Stimulated activated CD8-positive, alpha-beta memory T cell treated with anti-CD3 and anti-CD28 coated beads, Interleukin-2, amount 100 ng/mL, for 48 hours (primary cell): ENCODE results near the gene SUPT6H.
"Not testable (repeated sequence)": the region's sequence is repeated elsewhere in the genome, so short reads cannot be mapped to it uniquely, and the experiment has no call there.

Source experiments
- DNase-seq, 2 donors: peaks; one replicate each; pipeline ENCODE4 v3.0.0-alpha.2; 2020; ENCODE audit warnings: low read depth in 2 of 2

SUPT6H gene

DNA sequence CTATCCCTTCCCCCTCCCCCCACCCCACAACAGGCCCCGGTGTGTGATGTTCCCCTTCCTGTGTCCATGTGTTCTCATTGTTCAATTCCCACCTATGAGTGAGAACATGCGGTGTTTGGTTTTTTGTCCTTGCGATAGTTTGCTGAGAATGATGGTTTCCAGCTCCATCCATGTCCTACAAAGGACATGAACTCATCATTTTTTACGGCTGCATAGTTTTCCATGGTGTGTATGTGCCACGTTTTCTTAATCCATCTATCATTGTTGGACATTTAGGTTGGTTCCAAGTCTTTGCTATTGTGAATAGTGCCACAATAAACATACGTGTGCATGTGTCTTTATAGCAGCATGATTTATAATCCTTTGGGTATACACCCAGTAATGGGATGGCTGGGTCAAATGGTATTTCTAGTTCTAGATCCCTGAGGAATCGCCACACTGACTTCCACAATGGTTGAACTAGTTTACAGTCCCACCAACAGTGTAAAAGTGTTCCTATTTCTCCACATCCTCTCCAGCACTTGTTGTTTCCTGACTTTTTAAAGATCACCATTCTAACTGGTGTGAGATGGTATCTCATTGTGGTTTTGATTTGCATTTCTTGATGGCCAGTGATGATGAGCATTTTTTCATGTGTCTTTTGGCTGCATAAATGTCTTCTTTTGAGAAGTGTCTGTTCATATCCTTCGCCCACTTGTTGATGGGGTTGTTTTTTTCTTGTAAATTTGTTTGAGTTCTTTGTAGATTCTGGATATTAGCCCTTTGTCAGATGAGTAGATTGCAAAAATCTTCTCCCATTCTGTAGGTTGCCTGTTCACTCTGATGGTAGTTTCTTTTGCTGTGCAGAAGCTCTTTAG is 74.1 kb downstream of the SUPT6H start:
- DNase-seq: not testable (repeated sequence)

DNA sequence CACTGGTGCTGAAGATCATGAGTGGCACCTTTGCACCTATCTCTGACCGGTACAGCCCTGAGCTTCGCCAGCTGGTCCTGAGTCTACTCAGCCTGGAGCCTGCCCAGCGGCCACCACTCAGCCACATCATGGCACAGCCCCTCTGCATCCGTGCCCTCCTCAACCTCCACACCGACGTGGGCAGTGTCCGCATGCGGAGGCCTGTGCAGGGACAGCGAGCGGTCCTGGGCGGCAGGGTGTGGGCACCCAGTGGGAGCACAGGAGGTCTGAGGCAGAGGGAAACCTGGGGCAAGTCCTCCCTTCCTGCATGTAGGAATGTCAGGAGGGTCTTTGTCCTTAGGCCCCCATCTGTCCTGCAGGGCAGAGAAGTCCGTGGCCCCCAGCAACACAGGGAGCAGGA is 75.3 kb downstream of the SUPT6H start:
- no peak for DNase-seq

DNA sequence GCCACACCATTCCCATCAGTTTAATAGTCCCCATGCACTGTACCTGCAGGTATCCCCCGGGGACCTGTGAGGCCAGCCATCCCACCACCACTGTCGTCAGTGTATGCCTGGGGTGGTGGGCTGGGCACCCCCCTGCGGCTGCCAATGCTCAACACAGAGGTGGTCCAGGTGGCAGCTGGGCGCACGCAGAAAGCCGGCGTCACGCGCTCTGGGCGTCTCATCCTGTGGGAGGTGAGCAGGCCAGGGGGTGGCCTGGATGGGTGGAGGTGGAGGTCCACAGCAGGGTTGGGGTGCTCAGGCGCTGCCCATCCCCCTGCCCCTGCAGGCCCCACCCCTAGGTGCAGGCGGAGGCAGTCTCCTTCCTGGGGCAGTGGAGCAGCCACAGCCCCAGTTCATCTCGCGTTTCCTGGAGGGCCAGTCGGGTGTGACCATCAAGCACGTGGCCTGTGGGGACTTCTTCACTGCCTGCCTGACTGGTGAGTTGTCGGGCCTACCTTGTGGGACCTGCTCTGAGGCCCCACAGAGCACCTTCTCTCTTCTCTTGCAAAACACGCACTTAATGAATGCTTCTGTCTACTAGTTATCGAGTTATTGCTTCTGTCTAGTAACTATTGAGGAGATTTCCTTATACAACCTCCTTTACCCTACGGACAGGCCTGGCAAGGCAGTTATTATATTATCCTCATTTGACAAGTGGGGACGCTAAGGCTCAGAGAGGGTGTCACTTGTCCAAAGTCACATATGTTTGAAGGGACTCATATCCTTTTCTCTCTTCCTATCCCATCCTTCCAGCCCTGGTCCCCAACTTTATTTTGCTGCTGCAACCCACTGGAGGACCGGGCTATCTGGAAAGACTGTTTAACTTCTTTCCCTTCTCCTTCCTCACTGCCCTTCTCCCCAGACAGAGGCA is 76.0 kb downstream of the SUPT6H start:
- DNase-seq: no peak

DNA sequence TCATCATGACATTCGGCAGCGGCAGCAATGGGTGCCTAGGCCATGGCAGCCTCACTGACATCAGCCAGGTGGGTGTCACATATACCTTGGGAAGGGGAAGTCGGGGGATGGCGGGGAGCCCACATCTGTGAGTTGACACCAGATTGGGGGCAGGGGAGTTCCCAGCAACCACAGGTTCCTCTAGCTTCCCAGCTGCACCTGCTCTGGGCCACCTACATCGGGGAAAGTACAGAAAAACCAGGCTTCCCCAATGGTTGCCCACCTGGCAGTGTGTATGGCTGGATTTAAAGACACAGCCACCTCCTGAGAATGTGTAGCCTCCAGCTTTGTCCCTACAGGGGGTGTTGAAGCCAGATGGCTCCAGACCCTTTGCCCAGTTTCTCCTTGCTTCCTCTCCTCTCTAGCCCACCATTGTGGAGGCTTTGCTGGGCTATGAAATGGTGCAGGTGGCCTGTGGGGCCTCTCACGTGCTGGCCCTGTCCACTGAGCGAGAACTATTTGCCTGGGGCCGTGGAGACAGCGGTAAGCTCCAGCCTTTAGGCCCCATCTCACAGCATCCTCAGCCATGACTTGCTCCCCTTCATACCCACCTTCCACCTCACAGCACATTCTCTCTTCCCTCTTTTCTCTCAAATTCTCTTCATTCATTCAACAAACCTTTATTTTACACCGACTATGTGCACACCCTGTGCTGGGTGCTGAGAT is 76.8 kb downstream of the SUPT6H start:
- DNase-seq: no peak

DNA sequence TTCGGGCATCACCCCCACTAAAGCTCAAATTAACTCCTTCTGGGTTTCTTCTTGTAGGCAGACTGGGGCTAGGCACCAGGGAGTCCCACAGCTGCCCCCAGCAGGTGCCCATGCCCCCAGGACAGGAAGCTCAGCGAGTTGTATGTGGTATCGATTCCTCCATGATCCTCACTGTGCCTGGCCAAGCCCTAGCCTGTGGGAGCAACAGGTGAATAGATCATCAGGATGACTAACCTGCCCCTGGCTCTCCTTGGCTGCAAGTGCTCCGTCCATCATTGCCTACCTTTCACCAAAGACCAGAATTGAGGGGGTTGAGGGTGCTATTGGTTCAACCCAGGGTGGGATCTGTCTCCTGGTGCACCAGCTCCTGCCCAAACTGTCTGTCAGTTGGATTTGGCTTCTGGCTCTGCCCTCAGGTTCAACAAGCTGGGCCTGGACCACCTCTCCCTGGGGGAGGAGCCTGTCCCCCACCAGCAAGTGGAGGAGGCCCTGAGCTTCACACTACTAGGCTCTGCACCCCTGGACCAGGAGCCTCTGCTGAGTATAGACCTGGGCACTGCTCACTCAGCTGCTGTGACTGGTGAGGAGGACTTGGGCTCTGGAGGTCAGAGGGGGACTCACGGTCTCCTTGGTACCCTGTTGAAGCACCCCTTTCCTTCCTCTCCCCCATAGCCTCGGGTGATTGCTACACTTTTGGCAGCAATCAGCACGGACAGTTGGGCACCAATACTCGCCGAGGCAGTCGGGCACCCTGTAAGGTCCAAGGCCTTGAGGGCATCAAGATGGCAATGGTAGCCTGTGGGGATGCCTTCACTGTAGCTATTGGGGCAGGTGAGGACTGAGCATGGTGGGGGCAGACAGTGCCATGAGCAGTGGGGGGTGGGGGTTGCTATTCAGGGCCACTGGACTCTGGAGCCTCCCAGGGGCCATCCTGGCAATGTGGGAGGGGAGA is 78.7 kb downstream of the SUPT6H start:
- DNase-seq: no peak

DNA sequence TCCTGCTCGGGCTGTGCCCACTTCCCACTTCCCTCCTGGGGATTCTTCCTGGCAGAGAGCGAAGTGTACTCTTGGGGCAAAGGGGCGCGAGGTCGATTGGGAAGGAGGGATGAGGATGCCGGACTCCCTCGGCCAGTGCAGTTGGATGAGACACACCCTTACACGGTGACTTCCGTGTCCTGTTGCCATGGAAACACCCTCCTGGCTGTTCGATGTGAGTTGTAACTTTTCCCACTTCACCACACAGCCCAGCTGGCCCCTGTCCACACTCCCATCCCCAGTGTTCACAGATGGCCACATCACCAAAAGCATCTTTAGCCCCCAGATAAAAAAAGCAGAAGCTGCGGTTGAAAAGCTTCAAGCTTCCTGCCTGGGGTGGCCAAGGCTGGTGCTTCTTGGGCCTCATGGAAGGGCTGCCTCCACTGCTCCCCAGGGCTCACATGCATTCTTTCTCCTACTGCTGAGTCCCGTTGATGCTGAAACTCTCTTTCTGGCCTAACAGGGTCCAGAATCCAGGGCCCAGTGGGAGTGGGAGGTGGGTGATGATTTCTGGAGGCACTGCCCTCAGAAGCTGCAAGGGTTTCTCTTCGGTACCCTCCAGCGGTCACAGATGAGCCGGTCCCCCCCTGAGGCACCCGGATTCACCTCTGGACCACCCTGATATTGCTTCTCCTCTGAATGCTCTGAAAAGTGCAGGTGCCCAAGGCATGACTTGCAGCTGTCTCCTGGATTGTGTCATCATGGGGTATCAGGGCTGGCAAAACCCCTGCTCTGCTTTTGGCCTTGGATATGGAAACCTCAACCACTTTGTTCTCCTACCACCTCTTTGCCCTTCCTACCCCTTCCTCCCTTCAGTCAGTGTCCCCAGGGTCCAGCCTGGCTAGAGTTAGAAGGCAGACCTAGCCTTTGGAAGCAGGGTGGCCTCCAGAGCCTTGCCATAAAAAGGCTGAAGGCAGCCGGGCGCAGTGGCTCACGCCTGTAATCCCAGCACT is 79.6 kb downstream of the SUPT6H start:
- no peak for DNase-seq

DNA sequence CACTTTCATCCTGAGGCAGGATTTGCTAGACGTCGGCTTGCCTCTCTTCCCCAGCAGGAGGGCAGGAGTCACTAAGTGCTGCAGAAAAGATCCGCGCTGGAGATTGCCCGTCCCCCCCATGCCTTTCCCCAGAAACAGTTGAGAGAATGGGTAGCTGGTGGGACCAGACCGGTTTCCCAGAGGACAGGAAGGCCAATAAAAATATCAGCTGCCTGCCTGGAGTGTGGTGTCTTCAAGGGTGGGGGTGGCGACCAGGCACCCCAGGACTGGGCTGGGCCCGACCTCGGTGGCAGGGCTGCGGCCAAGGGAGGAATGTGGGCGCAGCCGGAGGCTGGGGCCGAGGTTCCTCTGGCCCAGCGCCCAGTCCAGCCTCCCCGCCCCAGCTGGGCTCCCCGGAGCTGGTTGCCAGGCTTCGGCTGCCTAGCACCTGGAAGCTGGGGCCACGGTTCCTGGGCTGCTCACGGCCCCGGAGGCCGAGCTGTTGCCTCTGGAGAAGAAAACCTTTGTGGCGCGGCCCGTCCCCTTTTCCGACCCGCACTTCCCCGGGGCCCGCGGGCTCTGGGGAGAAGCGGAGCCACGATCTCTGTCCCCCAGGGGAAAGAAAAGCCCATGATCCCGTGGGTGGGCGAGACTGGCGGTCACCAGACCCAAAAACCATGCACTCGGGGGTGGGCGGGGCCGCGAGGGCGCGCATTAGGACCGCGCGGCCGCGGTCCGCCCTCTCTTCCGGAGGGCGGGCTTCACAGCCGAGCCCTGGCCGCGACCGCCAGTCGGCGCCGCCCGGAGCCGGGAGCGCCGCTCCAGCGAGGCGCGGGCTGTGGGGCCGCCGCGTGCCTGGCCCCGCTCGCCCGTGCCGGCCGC is 81.5 kb downstream of the SUPT6H start, which contains the start of gene TRAF4:
TRAF4 (plus strand) TSS at position 769 of the 861 bp plus-strand sequence. CDS start 102 bp downstream, outside the sequence.
- DNase-seq: peak; percentile 73 to 86

DNA sequence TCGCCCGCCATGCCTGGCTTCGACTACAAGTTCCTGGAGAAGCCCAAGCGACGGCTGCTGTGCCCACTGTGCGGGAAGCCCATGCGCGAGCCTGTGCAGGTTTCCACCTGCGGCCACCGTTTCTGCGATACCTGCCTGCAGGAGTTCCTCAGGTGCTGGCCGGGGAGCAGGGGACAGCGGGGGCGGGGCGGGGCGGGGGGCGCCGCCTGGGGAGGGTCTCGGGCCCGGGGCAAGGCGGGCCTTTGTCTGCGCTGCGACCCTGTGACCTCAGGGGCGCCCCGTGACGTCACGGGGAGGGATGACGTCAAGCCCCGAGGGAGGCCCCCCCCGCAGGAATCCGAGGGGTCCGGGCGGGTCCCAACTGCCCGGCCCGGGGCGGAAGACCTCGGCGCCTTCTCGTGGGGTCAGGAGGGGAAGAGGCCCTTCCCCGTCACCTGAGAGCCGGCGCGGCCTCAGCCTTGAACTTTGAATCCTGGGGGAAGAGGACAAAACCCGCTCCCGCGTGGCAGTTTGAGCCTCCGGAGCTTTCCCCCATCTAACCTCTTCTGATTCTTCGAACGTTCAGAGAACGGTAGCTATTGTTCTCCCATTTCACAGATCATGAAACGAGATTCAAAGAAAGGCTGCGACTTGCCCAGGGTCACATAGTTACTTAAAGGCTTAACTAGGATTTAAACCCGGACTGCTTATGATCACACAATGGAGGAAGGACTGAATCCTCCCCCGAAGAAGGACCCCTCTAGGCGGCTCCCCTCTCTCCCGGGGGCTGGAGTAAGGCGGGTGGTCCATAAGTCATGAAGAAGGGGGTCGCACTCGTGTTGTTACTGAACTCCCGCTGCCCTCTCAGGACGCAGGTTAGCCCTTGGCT is 82.3 kb downstream of the SUPT6H start:
- peak; percentile 63 to 66 for DNase-seq

DNA sequence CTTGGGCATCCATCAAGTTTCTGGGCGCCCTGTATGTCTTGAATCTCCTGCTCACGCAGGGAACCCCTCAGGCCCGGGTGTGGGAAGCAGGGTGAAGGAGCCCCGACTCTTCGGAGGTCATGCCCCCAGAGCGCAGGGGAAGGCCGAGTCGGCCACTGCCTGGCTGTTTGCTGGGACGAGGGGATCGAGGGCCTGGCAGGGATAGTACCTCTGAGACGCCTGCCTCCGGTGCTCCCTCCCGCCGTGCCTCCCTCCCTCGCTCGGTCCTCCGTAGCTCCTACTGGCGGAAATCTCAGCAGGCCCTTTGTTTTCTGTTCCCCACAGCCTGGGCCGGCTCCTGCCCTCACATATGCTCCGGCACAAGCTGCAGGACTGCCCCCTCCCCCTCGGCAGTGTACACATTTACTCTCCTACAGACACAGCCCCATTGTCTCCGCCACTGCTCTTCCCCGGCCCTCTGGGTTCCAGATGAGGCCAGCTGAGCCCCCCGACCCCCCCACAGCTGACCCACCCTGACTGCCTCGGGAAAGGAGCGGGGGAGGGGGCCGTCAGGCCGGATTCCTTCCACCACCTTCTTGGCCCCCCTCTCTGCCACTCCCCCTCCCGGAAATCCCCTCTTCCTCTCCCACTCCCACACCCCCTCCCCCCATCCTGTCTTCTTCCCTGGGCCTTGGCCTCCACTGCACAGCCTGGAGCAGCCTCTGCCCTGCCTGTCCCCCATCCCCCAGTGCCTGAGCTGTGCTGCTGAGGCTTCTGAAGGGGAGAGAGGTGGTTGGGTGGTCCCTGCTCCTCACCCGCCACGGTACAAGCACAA is 83.2 kb downstream of the SUPT6H start:
- no peak for DNase-seq

DNA sequence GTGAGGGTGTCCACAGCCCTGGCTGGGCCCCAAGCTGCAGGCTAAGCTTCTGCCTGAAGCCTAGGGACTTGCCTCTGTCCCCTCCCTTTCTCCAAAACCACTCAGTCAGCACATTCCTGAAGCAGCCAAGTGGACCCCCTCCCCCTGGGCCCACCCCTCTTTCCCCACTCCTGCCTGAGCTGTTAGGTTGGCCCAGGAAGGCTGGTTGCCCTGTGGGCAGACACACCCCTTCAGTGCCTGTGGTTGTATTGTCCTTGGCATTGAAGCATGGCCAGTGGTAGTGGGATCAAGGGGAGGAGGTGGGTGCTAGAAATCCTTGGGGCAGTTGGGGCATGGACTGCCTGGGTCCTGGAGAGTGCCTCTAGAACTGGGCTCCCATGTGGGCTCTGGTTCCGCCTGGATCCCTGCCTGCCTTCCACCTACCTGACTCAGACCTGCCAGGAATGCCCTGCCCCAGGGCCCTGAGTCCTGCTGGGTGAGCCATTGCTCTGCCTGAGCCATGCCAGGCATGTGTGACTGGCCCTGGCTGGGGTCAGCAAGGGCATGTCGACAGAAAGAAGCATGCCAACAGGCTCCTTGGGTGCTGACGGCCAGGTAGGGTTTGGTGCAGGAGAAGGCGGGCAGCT is 83.9 kb downstream of the SUPT6H start:
- no peak for DNase-seq

DNA sequence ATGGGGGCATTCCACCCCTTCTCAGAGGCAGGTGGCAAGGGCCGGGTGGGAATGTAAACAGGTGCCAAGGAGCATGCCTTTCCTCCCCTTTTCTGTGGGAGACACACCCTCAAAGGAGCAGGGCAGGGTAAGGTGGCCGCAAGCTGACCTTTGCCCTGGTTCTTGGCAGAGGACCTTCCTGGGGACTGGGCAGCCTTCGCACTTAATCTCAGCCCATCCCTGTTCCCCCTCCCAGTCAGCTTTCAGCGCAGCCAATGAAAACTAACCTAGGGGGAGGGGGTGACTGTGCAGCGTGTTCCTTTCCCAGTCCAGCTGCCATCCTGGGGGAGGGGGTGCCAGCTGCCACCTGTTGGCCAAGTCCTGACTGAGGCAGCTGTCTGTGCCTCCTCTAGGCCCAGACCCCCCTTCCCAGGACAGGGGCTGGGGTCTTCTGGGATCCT is 84.6 kb downstream of the SUPT6H start:
- no peak for DNase-seq

DNA sequence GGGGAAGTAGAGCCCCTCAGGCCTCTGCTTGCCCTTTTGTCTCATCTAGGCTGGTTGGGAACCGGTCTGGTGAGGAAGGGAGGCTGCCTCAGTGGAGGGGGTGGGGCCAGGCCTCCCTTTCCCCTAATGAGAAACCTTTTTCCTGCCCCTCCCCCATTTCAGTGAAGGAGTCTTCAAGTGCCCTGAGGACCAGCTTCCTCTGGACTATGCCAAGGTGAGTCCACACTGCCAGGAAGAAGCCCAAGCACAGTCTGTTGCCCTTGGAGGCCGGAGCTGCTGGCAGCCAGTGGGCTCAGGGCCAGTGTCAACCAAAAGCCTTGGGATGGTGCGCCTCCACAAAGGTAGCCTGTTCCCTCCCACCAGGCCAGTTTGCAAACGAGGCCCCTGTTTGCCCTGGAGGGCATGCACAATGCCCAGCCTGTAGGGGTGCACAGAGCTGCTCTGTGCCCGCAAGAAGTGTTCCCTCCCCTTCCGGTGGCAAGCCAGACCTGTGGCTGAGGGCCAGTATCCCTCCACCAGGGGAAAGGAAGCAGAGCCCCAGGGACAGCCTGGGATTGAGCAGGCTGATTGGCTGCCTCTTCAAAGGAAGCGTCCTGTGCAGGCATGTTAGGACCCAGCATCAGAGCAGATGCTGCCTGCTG is 85.2 kb downstream of the SUPT6H start:
- DNase-seq: no peak

DNA sequence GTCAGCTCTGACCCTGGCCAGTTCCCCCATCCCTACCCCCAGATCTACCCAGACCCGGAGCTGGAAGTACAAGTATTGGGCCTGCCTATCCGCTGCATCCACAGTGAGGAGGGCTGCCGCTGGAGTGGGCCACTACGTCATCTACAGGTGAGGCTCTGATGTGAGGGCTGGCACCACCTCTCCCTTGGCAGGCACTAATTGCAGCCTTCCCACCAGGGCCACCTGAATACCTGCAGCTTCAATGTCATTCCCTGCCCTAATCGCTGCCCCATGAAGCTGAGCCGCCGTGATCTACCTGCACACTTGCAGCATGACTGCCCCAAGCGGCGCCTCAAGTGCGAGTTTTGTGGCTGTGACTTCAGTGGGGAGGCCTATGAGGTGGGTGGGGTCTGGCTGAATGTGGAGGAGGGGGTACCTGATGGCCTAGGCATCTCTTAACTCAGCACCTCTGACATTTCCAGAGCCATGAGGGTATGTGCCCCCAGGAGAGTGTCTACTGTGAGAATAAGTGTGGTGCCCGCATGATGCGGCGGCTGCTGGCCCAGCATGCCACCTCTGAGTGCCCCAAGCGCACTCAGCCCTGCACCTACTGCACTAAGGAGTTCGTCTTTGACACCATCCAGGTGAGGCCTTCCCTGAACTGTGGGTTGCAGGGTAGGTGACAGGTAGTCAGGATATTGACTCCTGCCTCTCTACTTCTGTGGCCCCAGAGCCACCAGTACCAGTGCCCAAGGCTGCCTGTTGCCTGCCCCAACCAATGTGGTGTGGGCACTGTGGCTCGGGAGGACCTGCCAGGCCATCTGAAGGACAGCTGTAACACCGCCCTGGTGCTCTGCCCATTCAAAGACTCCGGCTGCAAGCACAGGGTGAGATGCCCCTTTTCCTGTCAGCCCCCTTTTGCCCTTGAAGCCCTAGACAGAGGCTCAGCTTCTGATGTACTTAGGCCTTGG is 86.1 kb downstream of the SUPT6H start:
- DNase-seq: no peak

DNA sequence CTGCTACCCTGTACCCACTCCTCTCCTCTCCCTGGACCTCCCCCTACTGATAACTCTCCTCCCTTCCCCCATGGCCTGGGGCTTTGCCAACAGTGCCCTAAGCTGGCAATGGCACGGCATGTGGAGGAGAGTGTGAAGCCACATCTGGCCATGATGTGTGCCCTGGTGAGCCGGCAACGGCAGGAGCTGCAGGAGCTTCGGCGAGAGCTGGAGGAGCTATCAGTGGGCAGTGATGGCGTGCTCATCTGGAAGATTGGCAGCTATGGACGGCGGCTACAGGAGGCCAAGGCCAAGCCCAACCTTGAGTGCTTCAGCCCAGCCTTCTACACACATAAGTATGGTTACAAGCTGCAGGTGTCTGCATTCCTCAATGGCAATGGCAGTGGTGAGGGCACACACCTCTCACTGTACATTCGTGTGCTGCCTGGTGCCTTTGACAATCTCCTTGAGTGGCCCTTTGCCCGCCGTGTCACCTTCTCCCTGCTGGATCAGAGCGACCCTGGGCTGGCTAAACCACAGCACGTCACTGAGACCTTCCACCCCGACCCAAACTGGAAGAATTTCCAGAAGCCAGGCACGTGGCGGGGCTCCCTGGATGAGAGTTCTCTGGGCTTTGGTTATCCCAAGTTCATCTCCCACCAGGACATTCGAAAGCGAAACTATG is 87.0 kb downstream of the SUPT6H start:
- no peak for DNase-seq
